Activated naive CD4-positive, alpha-beta T cell (primary cell): ENCODE measurements around the gene RHBDF2.
"Not testable (repeated sequence)": the region's sequence is repeated elsewhere in the genome, so short reads cannot be mapped to it uniquely, and the experiment has no call there.

Experiments
- DNase-seq, 4 experiments: peaks; one replicate each; lab custom pipeline; 2025; lab: John Stamatoyannopoulos, UW

RHBDF2 gene

DNA sequence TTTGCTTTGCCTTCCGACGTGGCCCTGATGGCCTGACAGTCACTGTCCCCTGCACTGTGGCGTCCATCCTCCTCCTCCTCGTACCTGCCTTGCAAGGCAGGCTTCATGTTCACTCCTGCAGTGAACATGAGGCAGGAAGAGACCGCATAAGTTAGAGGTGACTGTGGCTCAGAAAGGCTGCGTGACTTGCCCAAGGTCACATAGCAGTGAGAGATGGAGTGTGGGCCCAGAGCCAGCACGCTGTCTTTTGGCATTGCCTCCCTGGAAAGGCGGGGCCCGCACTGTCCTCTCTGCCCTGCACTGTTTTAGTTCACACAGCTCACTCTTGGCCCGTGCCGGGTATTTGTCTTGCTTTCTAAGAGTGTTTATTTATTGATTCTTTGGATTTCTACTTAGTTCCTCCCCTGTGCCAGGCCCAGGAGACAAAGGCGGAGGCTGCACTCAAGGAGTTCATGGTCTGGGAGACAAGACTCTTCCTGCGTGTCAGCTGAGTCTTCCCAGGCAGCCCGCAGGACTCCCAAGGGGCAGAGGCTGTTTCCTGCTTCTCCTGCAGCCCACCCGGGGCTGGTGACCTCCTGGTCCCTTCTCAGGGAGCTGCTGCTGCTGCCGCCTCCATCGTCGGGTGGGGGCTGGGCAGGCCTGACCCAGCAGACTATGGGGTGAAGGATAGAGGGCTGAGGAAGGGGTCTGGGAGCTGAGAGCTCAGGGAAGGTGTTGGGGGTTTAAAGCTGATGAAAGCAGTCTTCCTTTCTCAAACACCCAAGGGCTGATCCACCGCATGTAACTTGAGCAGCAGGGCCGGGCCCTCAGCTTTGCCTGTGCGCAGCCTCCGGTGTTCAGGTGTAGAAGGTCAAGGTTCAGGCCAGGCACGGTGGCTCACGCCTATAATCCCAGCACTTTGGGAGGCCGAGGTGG lies 23.6 kb upstream of the RHBDF2 start:
- no peak for DNase-seq

- peak; percentile 56 to 75 (median 67) for DNase-seq
Measured at GRCh38 chr17:76523084-76524037, 22.1 kb upstream of the RHBDF2 start.

- DNase-seq = not testable (repeated sequence)
Measured at GRCh38 chr17:76521683-76522082, 20.5 kb upstream of the RHBDF2 start.

DNA sequence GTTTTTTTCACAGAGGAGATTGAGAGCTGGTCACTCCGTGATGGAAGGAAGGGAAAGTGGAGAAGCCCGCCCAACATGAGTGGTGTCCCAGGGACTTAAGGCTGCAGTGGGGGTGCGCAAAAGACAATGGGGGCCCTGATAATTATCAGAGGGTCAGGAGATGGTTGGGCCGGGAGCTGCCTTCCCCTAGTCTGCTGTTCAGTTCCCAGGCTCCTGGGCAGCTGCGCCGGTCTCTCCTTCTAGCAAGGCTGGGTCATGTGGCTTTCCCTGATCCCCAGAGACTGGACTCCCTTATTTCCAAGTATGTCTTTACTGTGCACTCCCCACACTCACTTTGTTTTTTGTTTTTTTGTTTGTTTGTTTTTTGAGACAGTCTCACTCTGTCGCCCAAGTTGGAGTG lies 20.0 kb upstream of the RHBDF2 start:
- no peak for DNase-seq

DNA sequence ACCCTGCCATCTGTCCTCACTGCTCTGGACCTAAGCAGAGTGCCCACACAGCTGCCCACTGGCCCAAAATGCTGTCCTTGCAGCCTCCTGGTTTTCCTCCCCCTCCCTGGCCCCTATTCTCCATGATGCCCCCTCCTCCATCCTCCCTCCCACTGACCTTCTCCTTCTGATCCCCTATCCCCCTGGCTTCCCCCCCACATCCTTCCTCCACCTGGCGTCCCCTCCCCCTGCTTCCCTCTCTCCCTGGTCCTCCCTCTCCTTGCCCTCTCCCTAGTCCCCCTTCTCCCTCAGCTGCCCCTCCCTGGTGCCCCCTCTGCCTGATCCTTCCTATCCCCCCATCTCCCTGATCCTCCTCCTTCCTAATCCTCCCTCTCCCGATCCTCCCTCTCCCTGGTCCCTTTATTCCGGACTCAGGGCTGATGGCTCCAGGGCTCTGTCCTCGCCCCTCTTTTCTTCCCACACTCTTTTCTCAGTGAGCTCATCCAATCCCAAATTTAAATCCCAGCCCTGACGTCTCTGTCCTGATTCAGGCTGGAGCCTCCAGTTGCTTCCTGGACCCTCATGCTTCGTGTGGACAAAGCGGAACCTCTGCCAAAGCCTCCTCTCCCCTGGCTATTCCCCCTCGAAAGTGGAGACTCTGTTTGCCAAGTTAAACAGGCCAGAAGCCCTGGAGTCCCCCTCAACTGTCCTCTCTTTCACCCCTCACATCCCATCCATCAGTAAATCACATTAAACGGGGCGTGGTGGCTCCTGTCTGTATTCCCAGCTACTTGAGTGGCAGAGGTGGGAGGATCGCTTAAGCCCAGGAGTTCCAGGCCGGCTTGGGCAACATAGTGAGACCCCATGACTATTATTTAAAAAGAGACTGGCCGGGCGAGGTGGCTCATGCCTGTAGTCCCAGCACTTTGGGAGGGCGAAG lies 18.1 kb upstream of the RHBDF2 start:
- no peak for DNase-seq

DNA sequence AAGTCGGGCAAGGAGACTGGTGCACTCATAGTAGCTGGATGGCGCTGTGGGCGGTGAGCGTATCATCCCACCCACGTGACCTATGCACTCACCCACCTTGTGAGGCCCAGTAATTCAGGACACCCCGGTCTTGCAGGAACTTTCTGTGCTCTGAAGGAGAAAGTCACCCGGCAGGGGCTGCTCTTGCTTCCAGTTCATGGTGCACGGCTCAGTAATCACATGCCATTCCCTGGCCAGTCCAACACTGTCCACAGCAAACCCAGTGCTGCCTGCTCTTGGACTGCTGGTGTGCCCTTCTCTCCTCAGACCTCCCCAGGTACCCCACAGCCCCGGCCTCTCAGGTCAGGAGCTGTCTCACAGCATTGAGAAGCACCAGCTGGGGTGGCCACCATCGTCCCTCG lies 16.4 kb upstream of the RHBDF2 start:
- DNase-seq = no peak

DNA sequence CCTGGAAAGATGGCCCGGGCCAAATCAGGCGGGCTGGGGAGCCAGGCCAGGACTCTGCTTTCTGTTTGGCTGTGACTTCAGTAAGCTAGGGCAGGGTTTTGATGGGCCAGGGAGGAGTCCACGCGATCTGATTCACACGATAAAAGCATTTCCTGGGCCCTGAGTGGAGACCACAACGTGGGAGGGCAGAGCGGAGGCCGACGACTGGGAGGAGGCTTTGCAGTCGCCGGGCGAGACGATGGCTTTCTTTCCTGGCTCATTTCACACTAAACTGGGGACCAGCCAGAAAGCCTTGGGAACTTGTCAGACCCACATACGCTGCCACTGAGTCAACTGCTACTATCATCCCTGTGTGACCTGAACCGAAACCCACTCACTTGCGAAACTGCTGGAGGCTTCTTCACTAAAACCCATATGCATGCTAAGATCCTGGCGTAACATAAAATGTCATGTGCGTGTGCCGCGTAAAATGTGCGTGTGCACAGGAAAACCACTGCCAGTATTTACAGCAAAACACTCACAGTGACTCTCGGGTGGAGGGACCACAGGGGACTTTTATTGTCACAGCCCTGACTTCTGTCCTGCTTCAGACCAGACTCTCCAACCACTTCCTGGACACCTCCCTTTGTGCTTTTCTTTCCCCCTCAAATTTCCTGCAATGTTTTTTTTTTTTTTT lies 14.2 kb upstream of the RHBDF2 start:
- DNase-seq = peak in 3 of 4 experiments; percentile 22 to 70 (median 68)

- not testable (repeated sequence) for DNase-seq
Measured at GRCh38 chr17:76514355-76514754, 13.1 kb upstream of the RHBDF2 start.

- no peak for DNase-seq
Measured at GRCh38 chr17:76513306-76513692, 12.1 kb upstream of the RHBDF2 start.

DNA sequence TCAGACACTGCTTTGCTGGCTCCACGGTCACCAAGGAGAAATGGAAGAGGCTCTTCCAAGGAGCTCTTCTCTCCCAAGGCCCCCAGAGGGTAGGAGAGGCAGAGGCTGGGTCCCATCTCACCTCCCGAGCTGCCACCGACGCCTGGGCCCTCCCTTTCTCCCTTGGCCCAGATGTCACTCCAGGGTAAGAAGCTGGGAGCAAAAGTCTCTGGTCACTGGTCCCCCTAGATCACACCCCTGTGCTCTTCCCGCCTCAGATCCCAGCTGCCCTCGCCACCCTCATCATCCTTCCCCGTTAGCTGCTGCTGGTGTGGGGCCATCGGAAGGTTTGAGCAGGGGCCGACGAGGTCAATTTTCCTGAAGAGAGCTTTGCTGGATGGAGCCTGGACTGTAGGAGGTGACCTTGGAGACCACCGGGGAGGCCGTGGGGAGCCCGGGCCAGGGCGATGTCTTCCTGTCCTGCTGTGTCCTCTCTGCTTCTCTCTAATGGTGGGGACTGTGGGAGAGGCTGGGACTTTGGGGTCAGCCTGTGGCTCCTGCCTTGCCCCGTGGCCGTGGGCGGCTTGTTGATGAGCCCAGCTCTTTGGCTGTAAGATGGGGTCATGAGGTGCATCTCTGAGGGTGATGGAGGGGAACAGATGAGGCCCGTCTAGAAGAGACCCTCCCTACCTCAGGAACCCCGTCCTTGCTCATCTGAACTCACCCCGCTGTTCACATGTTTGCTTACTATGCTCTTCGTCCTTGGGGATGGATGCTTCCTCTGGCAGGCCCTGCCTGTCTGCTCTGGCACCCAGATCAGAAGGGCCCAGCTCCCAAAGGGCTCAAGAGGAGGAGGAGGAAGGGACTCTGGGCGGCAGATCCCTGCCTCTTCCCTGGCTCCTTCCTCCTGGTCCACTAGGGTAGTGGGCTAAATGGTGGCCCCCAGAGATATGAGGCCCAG lies 11.4 kb upstream of the RHBDF2 start:
- DNase-seq = no peak

DNA sequence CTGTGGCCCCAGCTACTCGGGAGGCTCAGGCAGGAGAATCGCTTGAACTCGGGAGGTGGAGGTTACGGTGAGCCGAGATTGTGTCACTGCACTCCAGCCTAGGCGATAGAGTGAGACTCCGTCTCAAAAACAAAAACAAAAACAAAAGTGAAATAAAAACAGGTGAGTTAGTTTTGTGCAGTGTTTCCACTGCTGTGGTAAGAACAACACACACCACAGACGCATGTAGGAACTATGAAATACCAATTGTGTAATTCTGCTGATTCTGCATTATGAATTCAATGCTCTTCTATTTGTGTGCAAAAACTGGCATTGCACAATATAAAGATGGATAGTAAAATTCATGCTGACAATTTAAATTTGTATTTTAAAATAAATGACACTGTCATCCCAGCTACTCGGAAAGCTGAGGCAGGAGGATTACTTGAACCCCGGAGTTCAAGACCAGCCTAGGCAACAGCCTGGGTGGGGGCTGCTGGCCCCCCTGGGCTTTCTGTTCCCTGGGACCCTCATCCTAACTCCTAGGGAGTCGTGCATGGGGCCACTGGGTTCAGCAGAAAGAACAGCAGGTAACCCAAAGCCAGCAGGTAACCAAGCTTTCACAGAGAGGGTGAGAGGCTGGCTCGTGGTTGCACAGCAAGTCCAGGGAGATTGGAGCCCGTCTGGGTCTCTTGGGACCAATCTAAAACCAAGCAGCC lies 10.6 kb upstream of the RHBDF2 start:
- DNase-seq = no peak

- DNase-seq = no peak
Measured at GRCh38 chr17:76510831-76511244, 9.6 kb upstream of the RHBDF2 start.

GRCh38 chr17:76508472-76509063 lies 7.3 kb upstream of the RHBDF2 start:
- not testable (repeated sequence) for DNase-seq

DNA sequence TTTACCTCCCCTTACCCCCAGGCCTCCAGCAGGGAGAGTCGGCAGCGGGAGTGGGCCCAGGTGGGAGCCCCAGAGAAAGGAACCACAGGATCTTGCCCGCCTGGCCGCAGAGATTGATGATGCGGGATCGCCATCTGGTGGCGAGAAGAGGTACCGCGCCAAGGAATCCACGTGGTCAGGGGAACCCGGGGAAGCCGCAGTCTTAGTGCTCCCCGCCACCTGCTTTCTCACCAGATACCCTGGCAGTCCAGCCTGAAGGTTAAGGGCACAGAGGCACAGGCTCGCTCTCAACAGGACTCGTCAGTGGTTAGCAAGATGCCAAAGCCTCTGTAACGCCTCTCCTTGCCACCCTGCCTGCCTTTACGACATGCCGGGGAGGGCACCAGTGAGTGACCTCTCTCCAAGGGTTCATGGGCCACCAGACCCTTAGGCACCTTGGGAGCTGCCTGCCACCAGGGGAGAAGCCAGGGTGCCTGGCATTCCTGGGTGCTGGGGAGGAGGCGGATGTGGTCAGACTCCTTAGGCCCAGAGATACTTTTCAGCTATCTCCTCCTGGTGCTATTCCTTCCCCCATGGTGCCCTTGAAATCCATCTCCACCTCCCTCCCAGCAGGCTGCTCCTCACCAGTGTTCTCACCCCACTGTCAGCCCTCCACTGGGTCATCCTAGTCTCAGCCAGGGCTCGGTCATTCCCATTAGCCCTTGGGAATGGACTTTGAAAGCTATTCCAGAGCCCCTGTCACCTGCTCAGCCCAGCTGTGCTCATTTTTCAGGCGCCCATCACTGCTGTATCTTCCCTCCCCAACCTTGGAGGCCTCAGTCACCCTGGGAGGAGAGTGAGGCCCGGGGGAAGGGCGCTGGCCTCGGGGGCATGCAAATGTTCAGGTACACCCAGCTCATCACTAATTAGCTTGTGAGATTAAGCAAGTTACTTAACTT lies 5.5 kb upstream of the RHBDF2 start:
- DNase-seq = peak; percentile 76 to 89 (median 84)

DNA sequence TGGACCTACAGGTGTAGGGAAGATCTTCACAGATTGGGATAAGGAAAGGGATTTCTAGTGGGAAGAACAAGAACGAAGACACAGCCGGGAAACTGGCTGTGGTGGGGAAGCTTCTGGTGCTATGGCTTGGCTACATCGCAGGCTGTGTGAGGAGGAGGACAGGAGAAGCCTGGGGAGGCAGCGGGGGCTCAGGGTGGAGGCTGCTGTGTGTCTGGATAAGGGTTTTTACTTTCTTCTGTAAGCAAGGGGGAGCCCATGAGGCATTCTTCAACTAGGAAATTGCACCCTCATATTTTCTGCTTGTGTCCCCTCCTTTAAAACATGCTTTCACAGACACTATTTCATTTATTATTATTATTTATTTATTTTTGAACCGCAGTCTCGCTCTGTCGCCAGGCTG lies 2.9 kb upstream of the RHBDF2 start:
- DNase-seq = no peak

GRCh38 chr17:76502341-76503211 lies 1.4 kb upstream of the RHBDF2 start:
- no peak for DNase-seq

- no peak for DNase-seq
Measured at GRCh38 chr17:76501827-76502307, 644 bp upstream of the RHBDF2 start.
